Hair follicle dermal papilla cell (primary cell): ENCODE data around the gene ZSCAN25. TPM values are rescaled to one million over a fixed set of nuclear protein-coding genes. Genes with fewer than 3 reads are reported as not detected.

Source experiments
- total RNA-seq: library from RNA; depleted of rRNA; stranded (reverse); fragments of >200 nt; gene quantifications from 2 replicates; pipeline ENCODE4 v1.2.3, GENCODE V29; 2012

ZSCAN25 gene
- total RNA-seq, result 14.0 and 22.6 TPM in 2 replicates

GRCh38 chr7:99616359-99617191 lies at the start of gene ZSCAN25:
Gene ZSCAN25, plus strand, starts transcription at chr7:99616946. Its CDS starts 2,661 bp downstream, at chr7:99619607.

GRCh38 chr7:99597762-99598501 lies 18.8 kb upstream of the ZSCAN25 start, which contains the start of gene TMEM225B:
Gene TMEM225B, plus strand, starts transcription at chr7:99598267. Its CDS starts 6,122 bp downstream, at chr7:99604389.

GRCh38 chr7:99679400-99680191 lies 62.9 kb downstream of the ZSCAN25 start, which contains the start of gene CYP3A5:
Gene CYP3A5, minus strand, starts transcription at chr7:99679996. Its CDS starts 100 bp downstream, at chr7:99679896.

Other genes starting within 250 kb of the ZSCAN25 start
- gene ARPC1B, start 242.2 kb upstream of the ZSCAN25 start, total RNA-seq, result 201 and 336 TPM in 2 replicates
- gene PDAP1, start 208.3 kb upstream of the ZSCAN25 start, total RNA-seq, result 35.5 and 47.0 TPM in 2 replicates
- 47.7 and 72.7 TPM in 2 replicates for gene BUD31, start 208.0 kb upstream of the ZSCAN25 start, total RNA-seq
- gene PTCD1, start 178.1 kb upstream of the ZSCAN25 start, total RNA-seq, result 6.7 and 7.0 TPM in 2 replicates
- 32.3 and 32.7 TPM in 2 replicates for gene CPSF4, start 178.0 kb upstream of the ZSCAN25 start, total RNA-seq
- 200 and 378 TPM in 2 replicates for gene ATP5MF, start 150.8 kb upstream of the ZSCAN25 start, total RNA-seq
- 5.3 and 6.5 TPM in 2 replicates for gene ZNF789, start 144.1 kb upstream of the ZSCAN25 start, total RNA-seq
- gene ZNF394, start 116.7 kb upstream of the ZSCAN25 start, total RNA-seq, result 33.9 and 48.3 TPM in 2 replicates
- gene ZKSCAN5, start 112.3 kb upstream of the ZSCAN25 start, total RNA-seq, result 14.2 and 14.6 TPM in 2 replicates
- 4.2 and 5.5 TPM in 2 replicates for gene FAM200A, start 64.8 kb upstream of the ZSCAN25 start, total RNA-seq
- gene ZNF655, start 58.3 kb upstream of the ZSCAN25 start, total RNA-seq, result 77.0 and 99.6 TPM in 2 replicates
- 1.5 and 1.6 TPM in 2 replicates for gene TMEM225B, start 18.7 kb upstream of the ZSCAN25 start, total RNA-seq
- gene CYP3A5, start 63.0 kb downstream of the ZSCAN25 start, total RNA-seq, result 0.32 TPM in 1 of 2 replicates, not detected in the other
- gene CYP3A7, start 118.2 kb downstream of the ZSCAN25 start, total RNA-seq, result not detected in 2 replicates
- not detected in 2 replicates for gene CYP3A4, start 167.2 kb downstream of the ZSCAN25 start, total RNA-seq
- gene CYP3A43, start 211.1 kb downstream of the ZSCAN25 start, total RNA-seq, result not detected in 2 replicates